GM12878 (cell line): ENCODE data around the gene SOBP. TPM values are rescaled to one million over a fixed set of nuclear protein-coding genes. Genes with fewer than 3 reads are reported as not detected.

Source experiments
- ATAC-seq: fragments of 200-7000 bp; cut with Tn5 transposase; 3 replicates; pipeline ENCODE4 v1.9.1; 2020; ENCODE audit warnings: mild to moderate bottlenecking, moderate library complexity
- BruUV-seq: library from RNA; stranded (reverse); fragments of 400-500 nt; replicated peaks from 2 replicates; lab custom pipeline; 2021; lab: Mats Ljungman, UMichigan
- CTCF ChIA-PET: fragments of 300-600 bp; sonication (Branson Sonifier 250); formaldehyde crosslinking; extraction: SDS; loops from one replicate; lab custom pipeline; 2021; ENCODE audit warnings: inconsistent platforms; lab: Yijun Ruan, JAX
- POLR2A ChIA-PET: fragments of 350-600 bp; formaldehyde crosslinking; extraction: SDS; loops from one replicate; lab custom pipeline; 2021; ENCODE audit warnings: inconsistent platforms; lab: Charles Lee
- RAD21 ChIA-PET: fragments of 300-600 bp; sonication (Branson Sonifier 250); formaldehyde crosslinking; loops from one replicate; lab custom pipeline; 2023; ENCODE audit warnings: antibody characterized with exemption; ENCODE audit not compliant: unreplicated experiment; lab: Charles Lee
- SMC1A ChIA-PET: fragments of 300-600 bp; sonication (Branson Sonifier 250); formaldehyde crosslinking; loops from one replicate; lab custom pipeline; 2023; ENCODE audit not compliant: unreplicated experiment, uncharacterized antibody; lab: Charles Lee
- DNase-seq: peaks from one replicate; pipeline ENCODE4 v3.0.0-alpha.2; 2011; ENCODE audit warnings: low read depth, low spot score
- FAIRE-seq: peaks from 3 replicates; lab custom pipeline; 2011; peaks lifted over from hg19 to GRCh38; lab: Jason Lieb, UNC
- H2AFZ ChIP-seq: 2 replicates; pipeline ENCODE4 v1.6.0; 2011; ENCODE audit warnings: low read depth, low read length, control low read depth; ENCODE audit not compliant: control insufficient read depth
- H3K27ac ChIP-seq: 2 replicates; pipeline ENCODE4 v1.5.1; 2011; ENCODE audit warnings: control low read depth; ENCODE audit not compliant: control insufficient read depth, insufficient read depth
- H3K27me3 ChIP-seq, 2 experiments: replicated peaks in 1 of 2; 2 replicates each; pipeline versions ENCODE4 v1.6.0 to v1.6.1; 2011; ENCODE audit warnings: low read length in 1 of 2; ENCODE audit not compliant: control insufficient read depth in 2 of 2, insufficient read depth in 2 of 2
- H3K36me3 ChIP-seq, 2 experiments: 2 replicates each; pipeline ENCODE4 v1.5.1; 2011; ENCODE audit warnings: low read length in 1 of 2; ENCODE audit not compliant: control insufficient read depth in 2 of 2, insufficient read depth in 2 of 2
- H3K4me1 ChIP-seq: 2 replicates; pipeline ENCODE4 v1.6.1; 2011; ENCODE audit warnings: mild to moderate bottlenecking, low read length, moderate library complexity, mixed read lengths; ENCODE audit not compliant: control insufficient read depth, insufficient read depth
- H3K4me2 ChIP-seq: 2 replicates; pipeline ENCODE4 v1.6.0; 2011; ENCODE audit warnings: control low read depth; ENCODE audit not compliant: control insufficient read depth, insufficient read depth
- H3K4me3 ChIP-seq: fragments of 200-600 bp; sonication (generic); 2 replicates; pipeline ENCODE4 v1.5.1; 2016
- H3K79me2 ChIP-seq: 2 replicates; pipeline ENCODE4 v1.6.0; 2011; ENCODE audit warnings: low read length; ENCODE audit not compliant: control insufficient read depth, insufficient read depth
- H3K9ac ChIP-seq: 2 replicates; pipeline ENCODE4 v1.8.0; 2011; ENCODE audit warnings: low read length, control low read depth, mixed read lengths; ENCODE audit not compliant: control insufficient read depth, insufficient read depth
- H3K9me3 ChIP-seq: replicated peaks from 3 replicates; pipeline ENCODE4 v1.5.1; 2011; ENCODE audit warnings: mild to moderate bottlenecking, low read length; ENCODE audit not compliant: control insufficient read depth, insufficient read depth
- H4K20me1 ChIP-seq: 2 replicates; pipeline ENCODE4 v1.6.0; 2011; ENCODE audit not compliant: control insufficient read depth, insufficient read depth
- BMI1 ChIP-seq: fragments of 450-650 bp; IDR thresholded peaks from 2 replicates; pipeline ENCODE4 v1.6.1; 2016; ENCODE audit warnings: mild to moderate bottlenecking, moderate library complexity, borderline replicate concordance
- CBX5 ChIP-seq: sonication (generic); IDR thresholded peaks from 2 replicates; pipeline ENCODE4 v1.6.1; 2016; ENCODE audit warnings: low read depth, moderate library complexity, mild to moderate bottlenecking, inconsistent platforms
- CREB1 ChIP-seq: IDR thresholded peaks from 2 replicates; pipeline ENCODE4 v1.6.1; 2012; ENCODE audit warnings: low read depth, mild to moderate bottlenecking, inconsistent platforms
- MEF2A ChIP-seq: IDR thresholded peaks from 2 replicates; pipeline ENCODE4 v1.6.1; 2011; ENCODE audit warnings: low read depth, mild to moderate bottlenecking, low read length, moderate library complexity; ENCODE audit not compliant: insufficient read depth
- MTA3 ChIP-seq: IDR thresholded peaks from 2 replicates; pipeline ENCODE4 v1.6.1; 2012; ENCODE audit warnings: low read length, inconsistent platforms, borderline replicate concordance
- MYB ChIP-seq: fragments of 150-350 bp; IDR thresholded peaks from 2 replicates; pipeline ENCODE4 v1.6.1; 2014; ENCODE audit warnings: mild to moderate bottlenecking, low read depth, low read length, borderline replicate concordance
- PAX8 ChIP-seq: fragments of 450-650 bp; IDR thresholded peaks from 2 replicates; pipeline ENCODE4 v1.6.1; 2017; ENCODE audit warnings: mild to moderate bottlenecking, moderate library complexity
- PML ChIP-seq: IDR thresholded peaks from 2 replicates; pipeline ENCODE4 v1.6.1; 2012; ENCODE audit warnings: low read length, inconsistent platforms
- SMC3 ChIP-seq: IDR thresholded peaks from 2 replicates; pipeline ENCODE4 v1.6.1; 2011; ENCODE audit warnings: low read length, improper control_type of control experiment, borderline replicate concordance
- SREBF1 ChIP-seq: IDR thresholded peaks from 2 replicates; pipeline ENCODE4 v1.6.1; 2012; ENCODE audit warnings: mild to moderate bottlenecking, low read length
- SUZ12 ChIP-seq: fragments of 200-600 bp; sonication (generic); IDR thresholded peaks from one replicate; pipeline ENCODE4 v1.6.1; 2018; ENCODE audit warnings: antibody characterized with exemption, mild to moderate bottlenecking; ENCODE audit not compliant: unreplicated experiment
- WRNIP1 ChIP-seq: IDR thresholded peaks from 2 replicates; pipeline ENCODE4 v1.6.1; 2011; ENCODE audit warnings: low read depth, low read length, improper control_type of control experiment, borderline replicate concordance
- WGBS: methylation state at CpG from one replicate; pipeline ENCODE4 v1.1.6; 2016; ENCODE audit warnings: low lambda C conversion rate; ENCODE audit not compliant: insufficient replicate concordance, insufficient coverage; ENCODE audit errors: missing lambda C conversion rate; 5-methylcytosine and 5-hydroxymethylcytosine counted together
- in situ Hi-C: fragments of 300-500 bp; cut with MboI; formaldehyde crosslinking; loops from 9 replicates; pipeline ENCODE4 v1.14.3; 2018; ENCODE audit warnings: mixed read lengths
- intact Hi-C: fragments of 100-400 bp; cut with micrococcal nuclease; formaldehyde crosslinking; loops from one replicate; pipeline ENCODE4 v1.14.2; 2022; ENCODE audit not compliant: unreplicated experiment
- polyA plus RNA-seq, 11 experiments: library from polyadenylated mRNA; depleted of rRNA in 4 of 11; unstranded in 6 of 11; stranded (reverse) in 5 of 11; fragments of >200 nt; fragmentation: Nextera tagmentation in 4 of 11; fragmentation: Illumina TruSeq in 1 of 11; extraction: Ambion mirVana in 4 of 11; extraction: Trizol in 1 of 11; gene quantifications; 1 replicate in 1 of 11; 2 replicates in 10 of 11; pipeline versions ENCODE4 v1.2.1 to v1.2.3, GENCODE V29; 2011 to 2016; ENCODE audit warnings: inconsistent platforms in 2 of 11, missing spikeins in 2 of 11, low read depth in 1 of 11
- total RNA-seq, 4 experiments: library from RNA; depleted of rRNA in 3 of 4; stranded (reverse); fragments of >200 nt in 3 of 4; fragmentation: Illumina TruSeq in 1 of 4; extraction: Trizol in 1 of 4; gene quantifications; 2 replicates each; pipeline versions ENCODE4 v1.2.1 to v1.2.3, GENCODE V29; 2013 to 2021
- TF ChIP-seq, protein P1 (sequence below): IDR thresholded peaks from 2 replicates; pipeline ENCODE4 v1.6.1; 2012; ENCODE audit warnings: low read depth, low read length, improper control_type of control experiment
- TF ChIP-seq, protein P2 (sequence below): IDR thresholded peaks from 2 replicates; pipeline ENCODE4 v1.6.1; 2011; ENCODE audit warnings: low read depth, mild to moderate bottlenecking, low read length, moderate library complexity, borderline replicate concordance; ENCODE audit errors: extremely low read depth
- TF ChIP-seq, protein P3 (sequence below): IDR thresholded peaks from 2 replicates; pipeline ENCODE4 v1.6.1; 2011; ENCODE audit warnings: low read depth, low read length, improper control_type of control experiment, borderline replicate concordance

Gene SOBP
- total and polyA plus RNA-seq, 10 of the 15 experiments (the other 5 are each of a cell fraction or from before 2014, with no cell fraction given), result 0.49 to 1.9 (median 0.78) TPM

DNA sequence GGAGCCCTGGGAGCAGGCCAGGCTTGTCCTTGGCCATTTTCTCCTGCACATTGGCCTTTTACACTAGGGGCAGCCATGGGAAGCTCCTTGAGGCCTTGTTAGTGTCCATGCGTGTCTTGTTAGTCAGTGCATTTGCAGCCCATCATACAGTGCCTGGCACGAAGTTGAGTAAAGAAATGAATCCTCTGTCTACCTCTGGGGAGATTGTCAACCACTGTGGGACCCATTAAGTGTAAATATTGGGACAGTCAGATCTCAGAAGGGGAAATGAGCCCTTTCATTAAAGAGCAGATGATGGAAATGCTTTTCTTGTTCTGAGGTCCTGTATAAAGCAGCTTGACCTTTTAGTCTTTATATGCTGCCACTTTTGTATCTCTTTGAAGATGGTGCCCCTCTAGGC, 33.9 kb downstream of the SOBP start:
- POLR2A ChIA-PET, result no interaction called here
- RAD21 ChIA-PET, result no interaction called here
- WGBS, result 23% methylated on average over 2 of the region's 2 CpGs

DNA sequence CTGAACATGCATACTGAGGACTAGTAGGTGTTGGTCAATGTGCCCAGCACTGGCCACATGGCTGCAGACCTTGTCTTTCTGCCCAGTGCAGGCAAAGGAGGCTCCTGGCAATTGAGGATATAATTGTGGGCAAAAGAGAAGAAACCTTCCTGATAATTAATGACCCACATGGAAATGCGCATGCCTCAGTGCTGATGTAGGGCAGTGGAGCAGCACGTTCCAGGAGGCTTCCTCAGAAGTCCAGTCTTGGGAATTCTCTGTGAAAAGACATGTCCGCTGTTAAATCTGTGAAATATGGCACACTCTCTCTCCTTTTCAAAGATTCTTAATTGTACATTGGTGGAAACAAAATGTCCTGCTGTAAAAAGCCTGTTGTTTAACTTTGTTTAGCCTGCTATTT, 34.7 kb downstream of the SOBP start:
- FAIRE-seq, result no peak
- WGBS, result 62% methylated on average over 3 of the region's 3 CpGs

More for the DNA sequence above, 33.9 kb downstream of the SOBP start:
- intact Hi-C loops (no loop called here), in situ Hi-C loops (no loop called here)
- SMC1A ChIA-PET, result interaction anchor here (1.2 kb wide), 1 partner anchor 152 kb away, joined by 4 read pairs; no protein-coding TSS in a partner anchor
- Histone ChIP-seq H3K9ac (no peak overlapping the region), H3K4me2 (no peak overlapping the region), H3K79me2 (no peaks in the 10 kb centered on the region), H4K20me1 (no peaks in the 10 kb centered on the region), H2AFZ (no peak overlapping the region), H3K9me3 (no peaks in the 10 kb centered on the region), H3K27me3 (no peaks in the 10 kb centered on the region; a peak in 2 of 4 replicates), H3K36me3 (no peaks in the 10 kb centered on the region), H3K4me3 (no peak overlapping the region), H3K27ac (no peak overlapping the region), H3K4me1 (no peaks in the 10 kb centered on the region)
- no TSS peak for BruUV-seq
- CTCF ChIA-PET, result no interaction called here
- DNase-seq, result no peak
- no peak for TF ChIP-seq PAX8
- TF ChIP-seq WRNIP1, result no peak
- no peak for TF ChIP-seq SREBF1
- no peak for TF ChIP-seq MYB
- no peak for TF ChIP-seq SMC3
- TF ChIP-seq, protein P1, sequence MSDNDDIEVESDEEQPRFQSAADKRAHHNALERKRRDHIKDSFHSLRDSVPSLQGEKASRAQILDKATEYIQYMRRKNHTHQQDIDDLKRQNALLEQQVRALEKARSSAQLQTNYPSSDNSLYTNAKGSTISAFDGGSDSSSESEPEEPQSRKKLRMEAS, result no peak
- no peak for TF ChIP-seq CREB1
- no peak for FAIRE-seq
- no peak for ATAC-seq

More for the DNA sequence above, 34.7 kb downstream of the SOBP start:
- SMC1A ChIA-PET, result interaction anchor here (1.2 kb wide), 1 partner anchor 152 kb away, joined by 4 read pairs; no protein-coding TSS in a partner anchor
- intact Hi-C loops, result no loop called here
- no peak for DNase-seq
- in situ Hi-C loops, result no loop called here
- Histone ChIP-seq H2AFZ (no peak overlapping the region), H3K4me1 (no peaks in the 10 kb centered on the region), H3K27ac (no peak overlapping the region), H3K4me2 (no peak overlapping the region), H3K4me3 (no peak overlapping the region), H4K20me1 (no peaks in the 10 kb centered on the region), H3K27me3 (no peaks in the 10 kb centered on the region; a peak in 2 of 4 replicates), H3K36me3 (no peaks in the 10 kb centered on the region), H3K9me3 (no peaks in the 10 kb centered on the region), H3K9ac (no peak overlapping the region), H3K79me2 (no peaks in the 10 kb centered on the region)
- CTCF ChIA-PET, result no interaction called here
- POLR2A ChIA-PET, result no interaction called here
- no peak for ATAC-seq
- TF ChIP-seq MYB (no peak), WRNIP1 (no peak), SUZ12 (no peak), PML (no peak), BMI1 (no peak), CBX5 (no peak), MEF2A (no peak), MTA3 (no peak)
- TF ChIP-seq, protein P2, sequence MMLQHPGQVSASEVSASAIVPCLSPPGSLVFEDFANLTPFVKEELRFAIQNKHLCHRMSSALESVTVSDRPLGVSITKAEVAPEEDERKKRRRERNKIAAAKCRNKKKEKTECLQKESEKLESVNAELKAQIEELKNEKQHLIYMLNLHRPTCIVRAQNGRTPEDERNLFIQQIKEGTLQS, result no peak
- TF ChIP-seq, protein P3, sequence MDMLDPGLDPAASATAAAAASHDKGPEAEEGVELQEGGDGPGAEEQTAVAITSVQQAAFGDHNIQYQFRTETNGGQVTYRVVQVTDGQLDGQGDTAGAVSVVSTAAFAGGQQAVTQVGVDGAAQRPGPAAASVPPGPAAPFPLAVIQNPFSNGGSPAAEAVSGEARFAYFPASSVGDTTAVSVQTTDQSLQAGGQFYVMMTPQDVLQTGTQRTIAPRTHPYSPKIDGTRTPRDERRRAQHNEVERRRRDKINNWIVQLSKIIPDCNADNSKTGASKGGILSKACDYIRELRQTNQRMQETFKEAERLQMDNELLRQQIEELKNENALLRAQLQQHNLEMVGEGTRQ, result no peak
- RAD21 ChIA-PET, result no interaction called here
- BruUV-seq, result no TSS peak
